ENCODE measurements around the gene PTPN20. TPM values are rescaled to one million over a fixed set of nuclear protein-coding genes. Genes with fewer than 3 reads are reported as not detected.
A peak's percentile ranks its signal among the peaks of the same experiment; 100 is the strongest.

The PTPN20 gene
- total RNA-seq, 1 donor from 2014 or later = 1.3 TPM

GRCh38 chr10:47020471-47020870, 109.2 kb downstream of the PTPN20 start:
- DNase-seq (ENCODE audit: low read depth) = no peak
- no peak for TF ChIP-seq CTCF (conservative IDR thresholded peaks at IDR 0.05; ENCODE audit: low read depth, low read length)
- H3K4me3 ChIP-seq (ENCODE audit: low read depth, low read length) = no peak overlapping the region

GRCh38 chr10:47021850-47022249, 110.6 kb downstream of the PTPN20 start:
- no peak for DNase-seq (ENCODE audit: low read depth)
- no peak overlapping the region for H3K4me3 ChIP-seq (ENCODE audit: low read depth, low read length)
- TF ChIP-seq CTCF (conservative IDR thresholded peaks at IDR 0.05; ENCODE audit: low read depth, low read length) = no peak

- no peak for TF ChIP-seq CTCF (conservative IDR thresholded peaks at IDR 0.05; ENCODE audit: low read depth, low read length)
- H3K4me3 ChIP-seq (ENCODE audit: low read depth, low read length) = no peak overlapping the region
- no peak for DNase-seq (ENCODE audit: low read depth)
Observed at GRCh38 chr10:47022311-47023131, 111.3 kb downstream of the PTPN20 start.

- H3K4me3 ChIP-seq (ENCODE audit: low read depth, low read length) = no peak overlapping the region
- no peak for TF ChIP-seq CTCF (conservative IDR thresholded peaks at IDR 0.05; ENCODE audit: low read depth, low read length)
- no peak for DNase-seq (ENCODE audit: low read depth)
Observed at GRCh38 chr10:47023237-47024045, 112.2 kb downstream of the PTPN20 start.

GRCh38 chr10:47024046-47024322, 112.8 kb downstream of the PTPN20 start:
- DNase-seq (ENCODE audit: low read depth) = no peak
- no peak overlapping the region for H3K4me3 ChIP-seq (ENCODE audit: low read depth, low read length)
- no peak for TF ChIP-seq CTCF (conservative IDR thresholded peaks at IDR 0.05; ENCODE audit: low read depth, low read length)

GRCh38 chr10:47024399-47025252, 113.4 kb downstream of the PTPN20 start:
- no peak for DNase-seq (ENCODE audit: low read depth)
- TF ChIP-seq CTCF (conservative IDR thresholded peaks at IDR 0.05; ENCODE audit: low read depth, low read length) = peak; percentile 91
- H3K4me3 ChIP-seq (ENCODE audit: low read depth, low read length) = no peak overlapping the region

All from epithelial cell of proximal tubule (primary cell).